Right atrium auricular region (tissue), 2 donors: ENCODE measurements around the gene HDAC11. TPM values are rescaled to one million over a fixed set of nuclear protein-coding genes. Genes with fewer than 3 reads are reported as not detected.

Experiments
- DNase-seq: peaks from one replicate; pipeline ENCODE4 v3.0.0-alpha.2; 2019; ENCODE audit warnings: low spot score
- H3K27ac ChIP-seq, 2 donors: fragments of 200-600 bp; sonication (generic); 1 replicate in 1 of 2; 2 replicates in 1 of 2; pipeline ENCODE4 v1.5.1; 2016 to 2019
- H3K27me3 ChIP-seq, 2 donors: fragments of 200-600 bp; sonication (generic); one replicate each; pipeline versions ENCODE4 v1.5.1 to v1.6.0; 2017 to 2019
- H3K36me3 ChIP-seq: fragments of 200-600 bp; sonication (generic); one replicate; pipeline ENCODE4 v1.5.1; 2016
- H3K4me1 ChIP-seq, 2 donors: fragments of 200-600 bp; sonication (generic); one replicate each; pipeline versions ENCODE4 v1.5.1 to v1.6.0; 2017 to 2019
- H3K4me3 ChIP-seq, 2 donors: fragments of 200-600 bp; sonication (generic); 1 replicate in 1 of 2; 2 replicates in 1 of 2; pipeline ENCODE4 v1.5.1; 2017 to 2019; ENCODE audit warnings: mild to moderate bottlenecking in 1 of 2, moderate library complexity in 1 of 2
- H3K9me3 ChIP-seq, 2 donors: fragments of 200-600 bp; sonication (generic); one replicate each; pipeline ENCODE4 v1.5.1; 2019
- CTCF ChIP-seq, 2 donors: fragments of 200-600 bp; sonication (generic); IDR thresholded peaks; one replicate each; pipeline ENCODE4 v1.5.1; 2019; ENCODE audit warnings: antibody characterized with exemption in 2 of 2
- total RNA-seq, 2 donors: library from RNA; depleted of rRNA; stranded (reverse); fragments of >200 nt; gene quantifications; one replicate each; pipeline ENCODE4 v1.1.0, GENCODE V29; 2016

The HDAC11 gene
- total RNA-seq, 2 donors from 2014 or later: 30.6 to 30.7 TPM

- peaks cover 6% of the 10 kb centered on the region for H3K36me3 ChIP-seq
- peaks cover 0 to 8% of the 10 kb centered on the region in 2 donors for H3K4me1 ChIP-seq
- DNase-seq: no peak
- H3K4me3 ChIP-seq: no peak overlapping the region
- no peak overlapping the region for H3K27ac ChIP-seq
- no peak for TF ChIP-seq CTCF (IDR thresholded peaks at IDR 0.05)
- H3K9me3 ChIP-seq: no peaks in the 10 kb centered on the region
- H3K27me3 ChIP-seq: no peaks in the 10 kb centered on the region
Observed at GRCh38 chr3:13502791-13503060, 22.6 kb downstream of the HDAC11 start.

- Histone ChIP-seq H3K9me3 (no peaks in the 10 kb centered on the region), H3K36me3 (peaks cover 6% of the 10 kb centered on the region), H3K4me1 (peaks cover 0 to 11% of the 10 kb centered on the region in 2 donors), H3K4me3 (no peak overlapping the region), H3K27me3 (no peaks in the 10 kb centered on the region), H3K27ac (no peak overlapping the region)
- TF ChIP-seq CTCF (IDR thresholded peaks at IDR 0.05): no peak
- DNase-seq: no peak
Observed at GRCh38 chr3:13504161-13504831, 24.2 kb downstream of the HDAC11 start.

GRCh38 chr3:13505147-13506130, 25.3 kb downstream of the HDAC11 start:
- Histone ChIP-seq H3K4me1 (peaks cover 0 to 6% of the 10 kb centered on the region in 2 donors), H3K4me3 (no peak overlapping the region), H3K36me3 (peaks cover 6% of the 10 kb centered on the region), H3K27ac (no peak overlapping the region), H3K27me3 (no peaks in the 10 kb centered on the region), H3K9me3 (no peaks in the 10 kb centered on the region)
- no peak for TF ChIP-seq CTCF (IDR thresholded peaks at IDR 0.05)
- no peak for DNase-seq

- Histone ChIP-seq H3K36me3 (peaks cover 6% of the 10 kb centered on the region), H3K27me3 (no peaks in the 10 kb centered on the region), H3K27ac (no peak overlapping the region), H3K4me1 (peaks cover 0 to 6% of the 10 kb centered on the region in 2 donors), H3K4me3 (no peak overlapping the region), H3K9me3 (no peaks in the 10 kb centered on the region)
- no peak for TF ChIP-seq CTCF (IDR thresholded peaks at IDR 0.05)
- DNase-seq: no peak
Observed at GRCh38 chr3:13506239-13506638, 26.1 kb downstream of the HDAC11 start.

- no peak for DNase-seq
- H3K4me1 ChIP-seq: peaks cover 0 to 6% of the 10 kb centered on the region in 2 donors
- H3K36me3 ChIP-seq: peaks cover 6% of the 10 kb centered on the region
- no peaks in the 10 kb centered on the region for H3K9me3 ChIP-seq
- TF ChIP-seq CTCF (IDR thresholded peaks at IDR 0.05): no peak
- H3K27ac ChIP-seq: no peak overlapping the region
- H3K27me3 ChIP-seq: no peaks in the 10 kb centered on the region
- H3K4me3 ChIP-seq: no peak overlapping the region
Observed at GRCh38 chr3:13506680-13507079, 26.6 kb downstream of the HDAC11 start.
